Sciatic nerve (tissue), 2 donors: ENCODE data around the gene CHRNA9. TPM values are rescaled to one million over a fixed set of nuclear protein-coding genes. Genes with fewer than 3 reads are reported as not detected.
"Not testable (repeated sequence)": the region's sequence is repeated elsewhere in the genome, so short reads cannot be mapped to it uniquely, and the experiment has no call there.

Experiments
- ATAC-seq: fragments of 200-7000 bp; cut with Tn5 transposase; one replicate; pipeline ENCODE4 v1.9.1; 2020; ENCODE audit warnings: mild to moderate bottlenecking, moderate library complexity
- DNase-seq: peaks from one replicate; pipeline ENCODE4 v3.0.0-alpha.2; 2020; ENCODE audit warnings: low spot score
- intact Hi-C: fragments of 100-400 bp; cut with DNase I; formaldehyde crosslinking; loops from one replicate; pipeline ENCODE4 v1.14.2; 2022
- total RNA-seq: library from RNA; stranded (reverse); fragmentation: NEBNext Ultra II Directional; extraction: Animal tissue kit (Norgen Biotek cat#: 25700); gene quantifications from one replicate; pipeline ENCODE4 v1.2.1, GENCODE V29; 2021
- donor health status: DM: no; HTN: no; CAD: no.
- donor health status: DM: no; HTN: no; CAD: no.

Gene CHRNA9
- total RNA-seq, 1 donor from 2014 or later = not detected

DNA sequence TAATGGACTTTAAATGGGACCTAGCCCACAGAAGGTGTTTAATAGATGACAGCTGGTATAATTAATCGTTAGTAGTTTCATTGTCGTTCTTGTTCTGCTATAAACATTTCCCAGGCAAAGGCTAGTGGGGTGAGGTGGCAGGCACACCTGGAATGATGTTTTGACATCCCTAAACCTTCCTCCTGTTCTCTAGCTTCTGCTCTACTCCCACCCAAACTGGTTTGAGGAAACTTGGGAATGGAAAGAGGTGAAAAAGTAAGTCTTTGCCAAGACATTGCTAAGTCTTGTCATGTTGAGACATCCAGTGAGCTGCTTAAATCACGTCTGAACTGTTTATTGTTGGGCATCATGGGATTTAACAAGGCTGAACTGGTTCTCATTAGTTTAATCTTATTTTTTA lies 37.5 kb downstream of the CHRNA9 start:
- intact Hi-C loops = no loop called here
- ATAC-seq (no peak), DNase-seq (no peak)

DNA sequence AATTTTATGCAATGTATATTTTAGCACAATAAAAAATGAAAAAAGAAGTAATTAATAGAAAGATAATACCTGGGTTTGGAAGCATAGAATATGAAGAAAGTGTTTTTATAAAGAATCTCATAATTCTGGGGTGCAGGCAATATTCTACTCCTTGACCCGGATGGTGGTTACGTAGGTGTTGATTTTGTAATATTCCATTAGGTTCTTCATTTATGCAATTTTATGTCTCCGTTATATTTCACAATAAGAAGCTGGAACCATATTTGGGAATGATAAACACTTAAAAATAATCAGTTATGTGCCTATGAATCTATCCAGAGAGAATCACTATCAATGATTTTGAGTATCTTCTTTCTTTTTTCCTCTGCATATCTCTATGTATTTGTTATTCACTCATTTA lies 38.5 kb downstream of the CHRNA9 start:
- intact Hi-C loops = no loop called here
- no peak for ATAC-seq
- DNase-seq = no peak

DNA sequence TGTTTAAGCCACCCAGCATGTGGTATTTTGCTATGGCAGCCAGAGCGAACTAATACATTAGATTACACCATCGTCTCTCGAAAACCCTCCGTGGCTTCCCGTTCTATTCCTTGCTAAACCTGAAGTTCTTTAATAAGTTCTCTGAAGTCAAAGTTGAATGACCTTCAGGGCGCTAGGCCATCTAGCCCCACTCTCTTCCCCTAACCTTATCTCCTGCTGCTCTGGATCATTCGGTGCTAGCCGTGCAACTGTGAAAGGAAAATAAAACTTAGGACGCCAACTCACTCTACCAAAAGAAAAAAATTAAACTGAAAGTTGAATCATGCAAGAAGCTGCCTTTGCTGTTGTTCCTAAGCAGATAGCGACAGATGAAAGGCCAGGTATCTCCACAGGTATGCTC lies 40.0 kb downstream of the CHRNA9 start:
- no peak for DNase-seq
- intact Hi-C loops = no loop called here
- ATAC-seq = no peak

DNA sequence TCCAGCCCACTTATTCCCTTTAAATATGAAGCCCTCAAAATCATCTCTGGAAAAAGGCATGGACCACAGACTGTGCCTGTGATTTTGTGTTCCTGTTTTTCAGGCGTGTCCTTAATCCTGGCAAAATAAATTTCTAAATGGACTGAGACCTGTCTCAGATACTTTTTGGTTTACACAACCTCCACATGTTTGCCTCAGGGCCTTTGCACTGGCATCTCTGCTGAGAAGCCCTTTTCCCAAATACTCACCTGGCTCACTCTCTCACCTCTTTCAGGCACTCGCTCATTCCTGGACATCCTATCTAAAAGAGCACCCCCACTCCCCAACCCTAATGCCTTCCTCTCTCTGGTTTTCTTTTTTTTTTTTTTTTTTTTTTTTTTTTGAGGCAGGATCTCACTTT lies 40.5 kb downstream of the CHRNA9 start:
- DNase-seq (no peak), ATAC-seq (no peak)
- intact Hi-C loops = no loop called here

DNA sequence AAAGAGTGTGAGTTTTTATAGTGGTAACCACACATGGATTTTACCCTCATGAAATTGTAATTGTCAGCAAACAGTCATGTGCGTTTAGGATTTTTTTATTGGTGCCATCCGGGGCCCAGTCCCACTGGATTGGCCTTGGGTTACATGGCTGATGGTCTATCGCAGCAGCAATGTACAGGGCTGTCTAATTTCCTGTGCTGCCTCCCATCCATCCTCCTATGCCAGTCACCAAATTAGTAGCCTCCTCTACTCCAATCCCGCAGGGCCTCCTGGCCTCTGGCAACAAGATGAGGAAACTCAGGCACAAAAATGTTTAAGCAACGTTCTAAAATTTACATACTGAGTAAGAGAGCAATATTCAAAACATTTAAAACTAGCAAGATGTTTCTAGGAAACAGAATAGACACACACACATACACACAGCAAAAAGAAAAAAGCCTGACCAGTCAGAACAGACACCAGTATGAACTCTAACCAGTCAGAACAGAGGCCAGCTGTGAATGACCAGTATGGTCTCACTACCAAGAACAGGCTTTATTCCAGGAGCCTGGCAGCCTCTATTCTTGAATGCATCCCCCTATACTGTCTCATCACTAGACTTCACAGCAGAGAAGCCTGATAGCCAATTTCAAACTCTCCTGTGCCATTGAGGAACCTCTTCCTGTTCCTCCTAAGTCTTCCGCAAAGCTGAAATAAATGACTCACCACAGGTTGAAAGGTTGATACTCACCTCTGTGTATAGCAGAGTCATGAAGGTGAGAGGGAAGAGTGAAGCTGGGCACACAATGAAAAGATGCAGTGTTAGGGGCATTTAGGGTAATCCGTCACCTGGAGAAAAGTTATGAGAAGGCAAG lies 42.6 kb downstream of the CHRNA9 start:
- DNase-seq (no peak), ATAC-seq (no peak)
- intact Hi-C loops = no loop called here

DNA sequence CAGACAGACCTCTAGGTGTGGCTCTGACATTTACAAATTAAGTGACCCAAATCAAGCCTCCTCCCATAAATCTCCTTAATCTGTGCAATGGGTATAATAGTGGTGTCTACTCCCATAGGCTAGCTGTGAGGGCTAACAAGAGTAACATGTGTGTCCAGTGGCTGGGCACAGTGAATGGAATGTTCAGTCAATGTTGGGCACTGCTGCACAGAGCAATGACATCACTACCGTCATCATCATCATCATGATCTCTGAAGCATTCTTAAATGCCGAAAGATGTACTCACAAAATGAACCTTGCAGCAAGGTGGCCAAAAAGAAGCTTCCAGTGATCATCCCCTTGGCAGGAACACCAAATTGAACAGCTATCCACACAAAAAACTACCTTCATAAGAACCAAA lies 43.5 kb downstream of the CHRNA9 start:
- ATAC-seq = no peak
- intact Hi-C loops = no loop called here
- no peak for DNase-seq

DNA sequence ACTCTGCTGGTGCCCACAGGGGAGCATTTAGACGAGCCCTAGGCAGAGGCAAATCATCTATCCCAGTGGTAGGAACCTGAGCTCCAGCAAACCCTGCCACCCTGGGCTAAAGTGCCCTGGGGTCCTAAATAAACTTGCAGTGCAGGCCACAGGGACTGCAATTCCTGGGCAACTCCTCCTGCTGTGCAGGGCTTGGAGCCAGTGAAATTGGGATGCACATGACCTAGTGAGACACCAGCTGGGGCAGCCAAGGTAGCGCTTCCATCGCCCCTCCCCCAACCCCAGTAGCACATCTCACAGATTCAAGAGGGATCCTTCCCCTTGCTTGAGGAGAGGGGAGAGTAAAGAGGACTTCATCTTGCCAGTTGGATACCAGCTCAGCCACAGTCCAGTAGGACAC lies 44.1 kb downstream of the CHRNA9 start:
- DNase-seq = no peak
- intact Hi-C loops = no loop called here
- no peak for ATAC-seq

DNA sequence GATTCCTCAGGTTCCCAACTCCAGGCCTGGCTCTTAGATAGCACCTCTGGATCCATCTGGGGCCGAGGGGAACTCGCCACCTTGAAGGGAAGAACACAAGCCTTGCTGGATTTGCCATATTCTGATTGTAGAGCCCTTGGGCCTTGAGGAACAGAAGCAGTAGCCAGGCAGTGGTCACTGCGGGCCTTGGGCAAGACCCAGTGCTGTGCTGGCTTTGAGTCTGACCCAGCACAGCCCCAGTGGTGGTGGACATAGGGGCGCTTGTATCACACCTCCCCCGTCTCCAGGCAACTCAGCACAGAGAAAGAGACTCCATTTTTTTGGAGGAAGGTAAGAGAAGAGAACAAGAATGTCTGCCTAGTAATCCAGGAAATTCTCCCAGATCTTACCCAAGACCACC lies 45.5 kb downstream of the CHRNA9 start:
- intact Hi-C loops = no loop called here
- DNase-seq = no peak
- ATAC-seq = no peak

DNA sequence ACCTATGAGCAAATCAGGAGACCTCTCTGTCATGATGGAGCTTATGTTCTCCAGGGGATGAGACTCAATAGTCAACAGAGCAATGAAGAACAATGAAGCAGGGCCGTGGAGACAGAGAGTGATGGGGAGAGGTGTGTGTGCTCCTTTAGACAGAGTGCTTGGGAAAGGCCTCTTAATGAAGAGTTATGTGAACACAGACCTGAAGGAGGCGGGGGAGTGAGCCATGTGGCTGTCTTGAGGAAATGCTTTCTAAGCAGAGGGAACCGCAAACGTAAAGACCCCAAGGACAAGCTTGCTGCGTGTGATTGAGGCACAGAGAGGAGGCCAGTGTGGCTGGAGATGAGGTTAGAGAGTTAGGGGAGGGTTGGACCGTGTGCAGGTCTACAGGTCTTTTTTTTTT lies 53.1 kb downstream of the CHRNA9 start:
- intact Hi-C loops = no loop called here
- ATAC-seq = no peak
- no peak for DNase-seq

DNA sequence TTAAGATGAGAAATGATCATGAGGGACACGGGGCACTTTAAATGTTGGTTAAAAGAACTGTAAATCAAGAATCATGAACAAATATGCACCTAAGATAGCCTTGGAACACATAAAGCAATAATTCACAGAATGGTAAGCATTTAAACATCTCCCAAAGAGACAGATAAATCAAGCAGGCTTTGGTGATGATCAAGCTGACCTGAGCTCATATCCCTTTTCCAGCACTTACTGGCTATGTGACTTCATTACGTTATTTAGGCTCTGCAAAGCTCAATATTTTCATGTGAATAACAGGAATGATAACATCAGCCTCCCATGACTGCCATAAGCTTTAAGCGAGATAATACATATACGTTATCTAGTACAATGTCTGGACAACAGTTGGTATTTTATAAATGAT lies 54.9 kb downstream of the CHRNA9 start:
- no peak for DNase-seq
- intact Hi-C loops = no loop called here
- no peak for ATAC-seq

DNA sequence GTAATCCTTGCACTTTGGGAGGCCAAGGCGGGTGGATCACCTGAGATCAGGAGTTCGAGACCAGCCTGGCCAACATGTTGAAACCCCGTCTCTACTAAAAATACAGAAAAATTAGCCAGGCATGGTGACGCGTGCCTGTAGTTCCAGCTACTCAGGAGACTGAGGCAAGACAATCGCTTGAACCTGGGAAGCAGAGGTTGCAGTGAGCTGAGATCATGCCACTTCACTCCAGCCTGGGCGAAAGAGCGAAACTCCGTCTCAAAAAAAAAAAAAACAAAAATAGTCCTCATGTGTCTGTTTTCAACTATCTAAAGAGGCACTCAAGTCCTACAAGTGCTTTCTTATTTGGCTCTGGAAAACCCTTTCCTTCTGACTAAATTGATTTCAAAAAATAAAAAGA lies 57.1 kb downstream of the CHRNA9 start:
- DNase-seq, intact Hi-C loops, ATAC-seq: not testable (repeated sequence)

DNA sequence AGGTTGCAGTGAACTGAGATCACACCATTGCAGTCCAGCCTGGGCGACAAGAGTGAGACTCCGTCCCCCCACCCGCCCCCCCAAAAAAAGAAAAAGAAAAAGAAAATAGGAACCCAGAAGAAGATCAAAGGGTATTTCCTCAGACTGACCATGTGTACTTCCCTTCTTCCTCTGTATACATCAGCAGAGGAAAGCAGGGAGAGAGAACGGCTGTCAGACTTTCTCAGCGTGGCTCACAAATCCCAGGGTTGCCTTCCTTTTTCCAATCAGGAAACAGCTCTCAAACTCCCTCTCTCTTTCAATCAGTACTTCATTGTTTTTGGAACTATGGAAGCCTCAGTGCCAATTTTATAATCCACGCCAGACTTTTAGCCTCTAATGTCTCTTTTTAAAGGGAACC lies 59.1 kb downstream of the CHRNA9 start:
- DNase-seq (no peak), ATAC-seq (no peak)
- intact Hi-C loops = no loop called here

DNA sequence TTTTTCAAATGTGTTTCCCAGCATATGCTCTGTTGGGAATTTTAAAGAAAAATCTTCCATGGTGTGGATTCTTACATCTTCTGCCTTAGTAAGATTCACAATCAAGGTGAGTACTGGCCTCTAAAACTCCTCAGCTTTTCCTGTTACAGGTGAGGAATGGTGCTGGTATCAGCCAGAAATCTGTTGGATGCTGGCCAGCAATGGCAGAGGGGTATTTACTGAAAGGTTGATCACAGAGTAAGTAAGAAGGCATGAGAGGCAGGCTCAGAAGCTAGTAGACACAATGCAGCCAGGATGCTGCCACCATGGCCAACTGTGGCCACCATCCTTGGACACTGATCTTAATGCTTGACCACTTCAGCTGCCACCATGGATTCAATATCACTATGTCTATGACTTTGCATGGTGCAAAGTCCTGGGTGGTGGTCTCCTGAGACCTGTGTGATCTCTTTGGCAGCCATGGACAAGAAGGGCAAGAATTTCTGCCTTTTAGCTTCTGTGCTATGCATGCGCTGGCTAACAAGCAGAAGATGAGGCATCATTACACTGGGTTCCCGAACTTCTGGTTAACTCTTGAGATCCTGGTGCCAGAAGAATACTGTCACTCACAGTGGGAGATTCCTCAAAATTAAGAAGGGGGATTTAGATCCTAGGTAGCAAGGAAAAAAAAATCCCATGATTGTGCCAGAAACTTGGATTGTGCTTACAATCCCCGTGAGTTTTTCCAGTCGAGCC lies 60.2 kb downstream of the CHRNA9 start:
- DNase-seq = no peak
- no peak for ATAC-seq
- intact Hi-C loops = no loop called here

DNA sequence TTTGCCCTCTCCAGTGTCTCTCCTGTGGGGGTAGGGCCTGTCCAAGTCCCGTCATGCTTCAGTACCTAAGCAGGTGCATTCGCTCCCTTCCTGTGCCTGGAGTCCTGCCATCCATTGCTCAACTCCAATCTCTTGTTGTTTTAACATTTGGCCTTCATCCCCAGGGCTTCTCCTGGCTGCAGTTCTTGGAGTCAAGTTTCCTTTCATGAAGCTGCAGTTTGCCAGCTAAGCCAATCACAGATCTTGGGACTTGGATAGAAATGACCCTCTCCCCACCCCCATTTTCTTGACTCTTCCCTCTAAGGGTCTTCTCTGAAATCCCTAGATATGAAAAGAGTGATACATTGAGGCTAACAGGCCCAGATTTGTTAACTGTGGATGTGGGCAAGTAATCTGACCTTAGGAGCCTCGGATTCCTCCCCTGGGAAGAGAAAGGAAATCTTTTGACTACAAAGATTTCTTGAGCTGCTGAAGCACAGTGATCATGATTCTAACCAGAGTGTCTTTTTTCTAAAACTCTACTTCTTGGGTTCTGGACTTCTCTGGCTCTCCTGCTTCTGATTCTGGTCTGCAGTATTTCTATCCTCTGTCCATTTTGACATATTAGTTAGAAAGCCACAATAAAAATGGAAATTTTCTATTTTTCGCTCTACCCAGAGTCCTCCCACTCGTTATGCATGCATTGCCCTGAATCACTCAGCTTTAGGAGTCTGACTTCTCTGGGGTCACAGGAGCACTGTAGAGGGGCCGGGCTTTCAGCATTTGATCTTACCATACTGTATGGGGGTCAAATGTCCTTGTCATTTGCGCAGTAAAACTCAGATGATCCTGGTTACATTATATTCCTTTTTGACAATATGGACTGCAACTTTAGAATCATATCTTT lies 61.0 kb downstream of the CHRNA9 start:
- DNase-seq (peak; percentile 69), ATAC-seq (peak; percentile 88)
- intact Hi-C loops = no loop called here

DNA sequence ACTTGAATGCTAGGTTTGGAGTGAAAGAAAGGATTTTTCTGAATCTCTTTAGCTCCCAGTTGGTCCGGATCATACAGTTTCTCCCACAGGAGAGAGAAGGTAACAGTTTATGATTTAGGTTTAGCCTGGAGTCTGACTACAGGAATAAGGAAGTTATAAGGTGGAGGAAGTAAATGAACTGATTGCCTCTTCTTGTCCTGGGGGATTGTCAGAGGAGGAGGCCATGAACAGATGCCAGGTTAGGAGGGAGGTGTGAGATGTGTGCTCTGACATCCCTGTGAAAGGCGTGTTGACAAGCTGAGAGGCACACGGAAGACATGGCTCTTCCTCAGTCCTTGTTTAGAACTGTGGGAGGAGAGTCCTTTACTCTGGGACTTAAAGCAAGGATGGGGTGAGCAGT lies 64.4 kb downstream of the CHRNA9 start:
- intact Hi-C loops = no loop called here
- ATAC-seq (no peak), DNase-seq (no peak)

DNA sequence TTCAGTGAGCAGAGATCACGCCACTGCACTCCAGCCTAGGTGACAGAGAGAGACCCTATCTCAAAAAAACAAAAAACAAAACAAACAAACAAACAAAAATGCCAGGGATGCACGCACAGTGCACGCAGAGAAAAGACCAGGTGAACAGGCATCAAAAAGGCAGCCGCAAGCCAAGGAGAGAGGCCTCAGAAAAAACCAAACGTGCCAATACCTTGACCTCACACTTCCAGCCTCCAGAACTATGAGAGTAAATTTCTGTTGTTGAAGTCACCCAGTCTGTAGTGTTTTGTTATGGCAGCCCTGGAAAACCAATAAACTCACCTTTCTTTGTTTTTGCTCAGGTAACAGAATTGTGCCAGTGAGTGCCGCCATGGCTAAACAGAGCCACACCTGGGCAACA lies 66.0 kb downstream of the CHRNA9 start:
- ATAC-seq = no peak
- no peak for DNase-seq
- intact Hi-C loops = no loop called here

DNA sequence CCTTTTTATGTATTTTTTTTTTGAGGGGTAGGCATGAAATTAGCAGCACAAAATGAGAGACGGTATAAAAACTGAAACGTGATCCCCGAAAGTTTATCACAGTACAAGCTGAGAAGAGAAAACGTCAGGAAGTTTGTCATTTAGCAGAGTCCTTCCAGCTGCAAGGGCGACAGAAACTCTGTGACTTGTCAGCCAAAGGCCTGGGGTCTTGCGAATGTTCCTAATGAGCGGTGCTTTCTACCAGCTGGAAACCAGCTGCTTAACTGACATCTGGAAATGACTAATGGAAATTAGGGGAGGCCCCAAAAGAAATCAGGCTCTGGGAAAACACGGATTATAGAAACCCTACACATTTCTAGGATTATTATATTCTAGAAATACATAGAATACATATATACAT lies 66.5 kb downstream of the CHRNA9 start:
- intact Hi-C loops = no loop called here
- DNase-seq (no peak), ATAC-seq (no peak)

DNA sequence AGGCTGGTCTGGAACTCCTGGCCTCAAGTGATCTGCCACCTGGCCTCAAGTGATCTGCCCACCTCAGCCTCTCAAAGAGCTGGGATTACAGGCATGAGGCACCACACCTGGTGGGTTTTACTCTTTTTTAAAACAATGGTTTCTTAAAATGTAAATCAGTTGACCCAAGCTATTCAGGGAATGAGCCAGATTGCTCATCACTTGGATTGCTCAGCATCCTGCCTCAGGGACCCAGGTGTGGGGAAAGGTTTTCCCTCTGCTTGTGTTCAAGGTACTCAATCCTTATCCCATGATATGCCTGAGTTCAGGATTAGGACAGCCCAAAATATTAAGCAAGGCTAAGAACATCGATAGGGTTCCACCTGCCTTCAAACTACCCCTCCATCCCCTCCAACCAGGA lies 67.4 kb downstream of the CHRNA9 start:
- intact Hi-C loops = no loop called here

DNA sequence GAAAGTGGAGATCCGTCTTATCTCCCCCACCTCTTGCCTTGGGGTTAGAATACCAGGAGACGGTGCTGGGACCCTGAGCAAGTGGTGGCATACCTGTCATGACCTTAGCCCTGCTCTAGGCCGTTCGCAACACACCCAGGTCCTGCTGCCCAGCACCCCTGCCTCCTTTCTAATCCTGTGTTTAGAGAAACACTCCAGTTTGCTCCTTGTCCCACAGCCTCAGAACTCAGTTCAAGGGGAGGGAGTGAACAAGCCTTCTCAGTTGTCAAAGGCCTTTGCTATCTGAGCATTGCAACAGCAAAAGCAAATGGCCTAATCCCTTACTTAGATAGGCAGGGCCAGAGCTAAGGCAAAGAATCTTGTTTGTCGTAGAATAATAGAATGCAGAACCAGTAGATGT lies 67.9 kb downstream of the CHRNA9 start:
- intact Hi-C loops = no loop called here
- DNase-seq = no peak
- no peak for ATAC-seq

More for the DNA sequence above, 67.4 kb downstream of the CHRNA9 start:
- no peak for DNase-seq
- ATAC-seq = no peak
